B cell (primary cell): ENCODE data around the gene CCL22. TPM values are rescaled to one million over a fixed set of nuclear protein-coding genes. Genes with fewer than 3 reads are reported as not detected.

Experiments used
- ATAC-seq: fragments of 200-7000 bp; cut with Tn5 transposase; one replicate; pipeline ENCODE4 v1.10.0; 2021; ENCODE audit warnings: low read depth, mild to moderate bottlenecking, moderate number of reproducible peaks, moderate library complexity
- CTCF ChIA-PET: fragments of 350-600 bp; sonication (Branson Sonifier 250); formaldehyde crosslinking; loops from one replicate; lab custom pipeline; 2021; ENCODE audit warnings: antibody characterized with exemption, inconsistent platforms; lab: Charles Lee
- POLR2A ChIA-PET: fragments of 350-600 bp; sonication (Branson Sonifier 250); formaldehyde crosslinking; loops from one replicate; lab custom pipeline; 2021; ENCODE audit warnings: antibody characterized with exemption; lab: Charles Lee
- DNase-seq: peaks from one replicate; pipeline ENCODE4 v3.0.0; 2013
- H2AFZ ChIP-seq: 2 replicates; pipeline ENCODE4 v1.6.1; 2012; ENCODE audit warnings: mild to moderate bottlenecking, low read depth, low read length; ENCODE audit not compliant: insufficient read depth, poor library complexity, severe bottlenecking
- H3K27ac ChIP-seq, 2 donors: 1 replicate in 1 of 2; 2 replicates in 1 of 2; pipeline ENCODE4 v1.5.1; 2012 to 2013; ENCODE audit warnings: low read length in 2 of 2, mild to moderate bottlenecking in 2 of 2, moderate library complexity in 1 of 2
- H3K27me3 ChIP-seq, 4 experiments: fragments of 200-600 bp in 1 of 4; sonication (generic) in 1 of 4; replicated peaks in 1 of 4; 1 replicate in 2 of 4; 2 replicates in 2 of 4; pipeline versions ENCODE4 v1.6.1 to v1.7.0; 2013 to 2016; ENCODE audit warnings: low read length in 3 of 4, mild to moderate bottlenecking in 2 of 4, mixed read lengths in 1 of 4, moderate library complexity in 1 of 4; ENCODE audit not compliant: insufficient read depth in 4 of 4, control insufficient read depth in 3 of 4; ENCODE audit errors: control extremely low read depth in 1 of 4
- H3K36me3 ChIP-seq, 2 experiments: replicated peaks in 1 of 2; 1 replicate in 1 of 2; 2 replicates in 1 of 2; pipeline versions ENCODE4 v1.6.1 to v1.7.1; 2013; ENCODE audit warnings: low read length in 1 of 2; ENCODE audit not compliant: insufficient read depth in 2 of 2, control insufficient read depth in 1 of 2; ENCODE audit errors: control extremely low read depth in 1 of 2, extremely low read depth in 1 of 2
- H3K4me1 ChIP-seq, 2 donors: fragments of 200-600 bp in 1 of 2; sonication (generic) in 1 of 2; 1 replicate in 1 of 2; 2 replicates in 1 of 2; pipeline versions ENCODE4 v1.5.1 to v1.6.1; 2013 to 2017; ENCODE audit warnings: low read length in 2 of 2; ENCODE audit not compliant: control insufficient read depth in 2 of 2, insufficient read depth in 2 of 2
- H3K4me2 ChIP-seq: replicated peaks from 2 replicates; pipeline ENCODE3; 2012; ENCODE audit warnings: mild to moderate bottlenecking, low read depth, low read length; ENCODE audit not compliant: poor library complexity, severe bottlenecking
- H3K4me3 ChIP-seq, 5 experiments: fragments of 200-600 bp in 1 of 5; sonication (generic) in 1 of 5; 1 replicate in 3 of 5; 2 replicates in 2 of 5; pipeline versions ENCODE4 v1.5.1 to v1.7.0; 2011 to 2016; ENCODE audit warnings: low read length in 4 of 5, mild to moderate bottlenecking in 4 of 5, low read depth in 2 of 5, control low read depth in 1 of 5, moderate library complexity in 1 of 5; ENCODE audit not compliant: insufficient read depth in 1 of 5; ENCODE audit errors: control extremely low read depth in 1 of 5, extremely low read depth in 1 of 5
- H3K79me2 ChIP-seq: fragments of 200-600 bp; sonication (generic); one replicate; pipeline ENCODE4 v1.6.0; 2016; ENCODE audit warnings: low read length; ENCODE audit not compliant: control insufficient read depth, insufficient read depth
- H3K9ac ChIP-seq: fragments of 200-600 bp; sonication (generic); 2 replicates; pipeline ENCODE4 v1.6.1; 2017; ENCODE audit warnings: mild to moderate bottlenecking, low read length, moderate library complexity
- H3K9me3 ChIP-seq, 3 donors: one replicate each; pipeline versions ENCODE4 v1.6.1 to v1.7.1; 2013; ENCODE audit warnings: low read length in 2 of 3; ENCODE audit not compliant: control insufficient read depth in 2 of 3, insufficient read depth in 1 of 3; ENCODE audit errors: control extremely low read depth in 1 of 3
- H4K20me1 ChIP-seq: 2 replicates; pipeline ENCODE4 v1.6.0; 2012; ENCODE audit warnings: mild to moderate bottlenecking, low read length; ENCODE audit not compliant: insufficient read depth, control insufficient read depth, poor library complexity, severe bottlenecking
- H3K27ac Mint-ChIP-seq: one replicate; pipeline ENCODE4 v1.8.0; 2021; ENCODE audit warnings: mixed read lengths
- H3K27me3 Mint-ChIP-seq: one replicate; pipeline ENCODE4 v1.8.0; 2021; ENCODE audit warnings: mixed read lengths
- H3K4me1 Mint-ChIP-seq: one replicate; pipeline ENCODE4 v1.8.0; 2021; ENCODE audit warnings: mixed read lengths
- H3K4me3 Mint-ChIP-seq: one replicate; pipeline ENCODE4 v1.8.0; 2021; ENCODE audit warnings: mixed read lengths
- H3K9me3 Mint-ChIP-seq: one replicate; pipeline ENCODE4 v1.8.0; 2022; ENCODE audit warnings: mixed read lengths; ENCODE audit not compliant: insufficient read depth
- EZH2 ChIP-seq: IDR thresholded peaks from 2 replicates; pipeline ENCODE4 v1.6.1; 2012; ENCODE audit warnings: borderline replicate concordance, low read depth, mild to moderate bottlenecking, moderate library complexity, low read length; ENCODE audit not compliant: insufficient read depth, poor library complexity, severe bottlenecking
- WGBS: methylation state at CpG from one replicate; pipeline ENCODE4 v1.1.5; 2013; ENCODE audit warnings: missing lambda C conversion rate; ENCODE audit not compliant: insufficient coverage; 5-methylcytosine and 5-hydroxymethylcytosine counted together
- intact Hi-C: fragments of 100-400 bp; cut with micrococcal nuclease; formaldehyde crosslinking; loops from one replicate; pipeline ENCODE4 v1.10.0; 2022
- polyA plus RNA-seq: library from polyadenylated mRNA; depleted of rRNA; stranded (reverse); fragments of >200 nt; gene quantifications from 2 replicates; pipeline ENCODE4 v1.2.3, GENCODE V29; 2012
- total RNA-seq, 2 donors: library from RNA; stranded (reverse); fragments of 120-200 nt in 1 of 2; gene quantifications; 1 replicate in 1 of 2; 2 replicates in 1 of 2; pipeline versions ENCODE4 v1.2.3 to v1.2.4, GENCODE V29; 2013 to 2022
- TF ChIP-seq, protein P1 (sequence below): fragments of 200-600 bp; IDR thresholded peaks from one replicate; pipeline ENCODE4 v1.8.0; 2022; ENCODE audit warnings: antibody characterized with exemption, mild to moderate bottlenecking

The CCL22 gene
- total and polyA plus RNA-seq, 2 donors (not counting 1 experiment from before 2014, with no cell fraction given): 0.04 to 91.5 TPM

DNA sequence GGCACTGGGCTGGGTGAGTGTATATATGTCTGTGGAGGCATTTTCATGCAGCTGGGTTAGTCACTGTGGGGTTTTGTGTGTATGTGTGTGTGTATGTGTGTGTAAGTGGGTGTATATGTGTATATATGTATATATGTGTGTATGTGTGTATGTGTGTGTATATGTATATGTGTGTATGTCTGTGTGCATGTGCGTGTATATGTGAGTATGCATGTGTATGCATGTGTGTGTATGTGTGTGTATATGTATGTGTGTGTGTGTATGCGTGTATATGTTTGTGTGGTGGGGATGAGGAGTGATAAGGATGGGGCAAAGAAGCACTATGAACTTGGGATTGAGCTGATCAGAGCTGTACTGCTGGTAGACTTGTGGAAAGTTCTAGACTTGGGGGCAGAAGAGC lies 45.1 kb upstream of the CCL22 start:
- no peak for ATAC-seq
- no peak for DNase-seq
- TF ChIP-seq, protein P1, sequence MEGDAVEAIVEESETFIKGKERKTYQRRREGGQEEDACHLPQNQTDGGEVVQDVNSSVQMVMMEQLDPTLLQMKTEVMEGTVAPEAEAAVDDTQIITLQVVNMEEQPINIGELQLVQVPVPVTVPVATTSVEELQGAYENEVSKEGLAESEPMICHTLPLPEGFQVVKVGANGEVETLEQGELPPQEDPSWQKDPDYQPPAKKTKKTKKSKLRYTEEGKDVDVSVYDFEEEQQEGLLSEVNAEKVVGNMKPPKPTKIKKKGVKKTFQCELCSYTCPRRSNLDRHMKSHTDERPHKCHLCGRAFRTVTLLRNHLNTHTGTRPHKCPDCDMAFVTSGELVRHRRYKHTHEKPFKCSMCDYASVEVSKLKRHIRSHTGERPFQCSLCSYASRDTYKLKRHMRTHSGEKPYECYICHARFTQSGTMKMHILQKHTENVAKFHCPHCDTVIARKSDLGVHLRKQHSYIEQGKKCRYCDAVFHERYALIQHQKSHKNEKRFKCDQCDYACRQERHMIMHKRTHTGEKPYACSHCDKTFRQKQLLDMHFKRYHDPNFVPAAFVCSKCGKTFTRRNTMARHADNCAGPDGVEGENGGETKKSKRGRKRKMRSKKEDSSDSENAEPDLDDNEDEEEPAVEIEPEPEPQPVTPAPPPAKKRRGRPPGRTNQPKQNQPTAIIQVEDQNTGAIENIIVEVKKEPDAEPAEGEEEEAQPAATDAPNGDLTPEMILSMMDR: no peak
- no peak for TF ChIP-seq EZH2
- Mint-ChIP-seq H3K27ac (no peak overlapping the region), H3K27me3 (peaks cover 4% of the 10 kb centered on the region), H3K9me3 (no peaks in the 10 kb centered on the region), H3K4me3 (no peak overlapping the region), H3K4me1 (peaks cover 11% of the 10 kb centered on the region)
- no peaks in the 10 kb centered on the region for H3K79me2 ChIP-seq
- ChIA-PET CTCF (interaction anchor here (18.1 kb wide), 1 partner anchor 107 kb away, joined by 364 read pairs; no protein-coding TSS in a partner anchor), POLR2A (no interaction called here)
- no peak overlapping the region for H3K9ac ChIP-seq
- no peak overlapping the region for H3K27ac ChIP-seq
- H3K4me2 ChIP-seq: no peak overlapping the region
- H3K36me3 ChIP-seq: no peaks in the 10 kb centered on the region
- WGBS: 96% methylated on average over 2 of the region's 2 CpGs
- intact Hi-C loops: no loop called here
- peaks cover 6% of the 10 kb centered on the region in 2 donors for H3K4me1 ChIP-seq
- H3K9me3 ChIP-seq: no peaks in the 10 kb centered on the region
- no peaks in the 10 kb centered on the region for H4K20me1 ChIP-seq
- no peak overlapping the region for H3K4me3 ChIP-seq
- H2AFZ ChIP-seq: no peak overlapping the region
- H3K27me3 ChIP-seq: no peaks in the 10 kb centered on the region

DNA sequence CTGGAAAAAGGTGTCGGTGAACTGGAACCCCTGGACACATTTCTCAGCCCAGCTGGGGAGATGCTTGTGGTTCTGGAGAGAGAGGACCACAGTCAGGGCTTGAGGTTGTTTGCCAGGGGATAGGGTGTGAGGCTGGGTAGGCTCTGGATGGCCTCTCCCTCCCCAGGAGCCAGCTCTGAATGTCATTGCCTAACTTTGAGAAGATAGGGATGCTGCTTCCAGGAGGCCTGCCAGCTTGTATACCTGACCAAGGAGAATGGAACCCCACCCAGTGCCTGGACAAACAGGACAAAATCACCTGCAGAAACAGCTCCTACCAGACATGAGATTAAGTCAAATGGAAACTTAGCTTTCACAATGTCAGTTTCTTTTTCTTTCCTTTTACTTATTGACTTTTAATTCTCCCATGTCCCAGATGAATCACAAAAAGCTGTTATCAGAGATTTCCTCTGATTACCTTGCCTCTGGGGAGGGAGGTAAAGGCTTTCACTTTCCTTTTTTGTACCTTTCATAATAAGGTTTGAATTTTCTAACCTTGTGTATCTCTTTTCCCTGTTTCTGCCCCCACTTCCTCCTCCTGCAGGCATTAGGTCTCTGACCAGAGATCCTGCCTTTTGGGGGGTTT lies 44.3 kb upstream of the CCL22 start:
- ChIA-PET POLR2A (no interaction called here), CTCF (interaction anchor here (0.6 to 18.1 kb wide), 3 partner anchors 38 to 838 kb away, joined by 3 to 364 read pairs (median 4); no protein-coding TSS in a partner anchor)
- Histone ChIP-seq H4K20me1 (no peaks in the 10 kb centered on the region), H3K9ac (no peak overlapping the region), H3K27me3 (no peaks in the 10 kb centered on the region), H3K27ac (no peak overlapping the region), H3K36me3 (no peaks in the 10 kb centered on the region), H3K9me3 (no peaks in the 10 kb centered on the region), H3K4me3 (no peak overlapping the region), H2AFZ (no peak overlapping the region), H3K79me2 (no peaks in the 10 kb centered on the region), H3K4me2 (no peak overlapping the region), H3K4me1 (peaks cover 6% of the 10 kb centered on the region in 2 donors)
- Mint-ChIP-seq H3K9me3 (no peaks in the 10 kb centered on the region), H3K4me3 (no peak overlapping the region), H3K27me3 (peaks cover 4% of the 10 kb centered on the region), H3K4me1 (peaks cover 11% of the 10 kb centered on the region), H3K27ac (no peak overlapping the region)
- 100% methylated on average over 1 of the region's 1 CpG for WGBS
- DNase-seq: no peak
- intact Hi-C loops: no loop called here
- ATAC-seq: no peak
- no peak for TF ChIP-seq EZH2
- TF ChIP-seq, protein P1: no peak
